Fibroblast of villous mesenchyme (primary cell): Measurements from ENCODE around the gene DNAJC17. TPM values are rescaled to one million over a fixed set of nuclear protein-coding genes. Genes with fewer than 3 reads are reported as not detected.

Experiments
- DNase-seq: peaks from one replicate; pipeline ENCODE4 v3.0.0-alpha.2; 2010; ENCODE audit warnings: low read depth
- H3K4me3 ChIP-seq: 2 replicates; pipeline ENCODE4 v1.5.1; 2011; ENCODE audit warnings: low read depth, mild to moderate bottlenecking, low read length
- CTCF ChIP-seq: IDR thresholded peaks from 2 replicates; pipeline ENCODE4 v1.5.1; 2012; ENCODE audit warnings: low read depth, mild to moderate bottlenecking, low read length; ENCODE audit not compliant: insufficient read depth
- total RNA-seq: library from RNA; depleted of rRNA; stranded (reverse); fragments of >200 nt; gene quantifications from 2 replicates; pipeline ENCODE4 v1.2.3, GENCODE V29; 2012

DNAJC17 gene, protein sequence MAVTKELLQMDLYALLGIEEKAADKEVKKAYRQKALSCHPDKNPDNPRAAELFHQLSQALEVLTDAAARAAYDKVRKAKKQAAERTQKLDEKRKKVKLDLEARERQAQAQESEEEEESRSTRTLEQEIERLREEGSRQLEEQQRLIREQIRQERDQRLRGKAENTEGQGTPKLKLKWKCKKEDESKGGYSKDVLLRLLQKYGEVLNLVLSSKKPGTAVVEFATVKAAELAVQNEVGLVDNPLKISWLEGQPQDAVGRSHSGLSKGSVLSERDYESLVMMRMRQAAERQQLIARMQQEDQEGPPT
- total RNA-seq = 24.5 and 30.7 TPM in 2 replicates

DNA sequence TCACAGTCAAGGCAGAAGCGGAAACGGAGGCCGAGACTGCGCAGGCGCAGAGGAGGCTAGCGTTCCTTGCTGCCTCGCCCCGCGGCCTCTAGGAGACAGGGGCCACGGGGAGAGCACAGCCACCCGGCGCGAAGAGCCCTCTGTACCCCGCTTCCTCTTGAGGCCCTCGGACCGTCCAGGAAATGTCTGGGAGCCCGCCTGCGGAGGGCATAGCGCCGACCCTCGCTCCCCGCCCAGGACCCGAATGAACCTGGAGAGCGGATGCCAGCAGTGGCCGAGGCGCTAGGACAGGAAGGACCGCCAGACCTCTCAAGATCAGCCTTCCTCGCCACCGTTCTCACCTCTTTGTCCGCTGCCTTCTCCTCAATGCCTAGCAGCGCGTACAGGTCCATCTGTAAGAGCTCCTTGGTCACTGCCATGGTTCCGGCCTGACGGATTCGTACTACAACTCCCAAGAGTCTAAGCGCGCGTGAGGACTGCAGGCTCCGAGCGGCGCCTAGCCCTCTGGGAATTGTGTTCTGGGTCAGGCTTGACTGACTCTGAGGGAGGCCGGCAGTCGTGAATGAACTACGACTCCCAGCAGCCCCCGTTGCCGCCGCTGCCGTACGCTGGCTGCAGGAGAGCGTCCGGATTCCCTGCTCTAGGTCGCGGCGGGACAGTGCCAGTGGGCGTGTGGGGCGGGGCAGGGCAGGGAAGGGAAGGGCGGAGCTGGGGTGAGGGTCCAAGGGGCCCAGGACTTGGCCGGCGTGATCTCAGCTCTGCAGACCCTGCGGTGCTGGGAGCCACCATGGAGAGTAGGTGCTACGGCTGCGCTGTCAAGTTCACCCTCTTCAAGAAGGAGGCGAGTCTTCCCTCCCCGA, at the start of gene DNAJC17, which contains the start of gene ZFYVE19:
DNAJC17 (minus strand) TSS at position 446 of the 860 bp plus-strand sequence; CDS start at position 419, 27 bp downstream.
ZFYVE19 (plus strand) TSS at position 62 of the 860 bp plus-strand sequence; CDS start at position 563, 501 bp downstream.
- H3K4me3 ChIP-seq = peak within 1 kb of the TSS; percentile 99
- TF ChIP-seq CTCF = no peak
- peak; percentile 97 for DNase-seq

DNA sequence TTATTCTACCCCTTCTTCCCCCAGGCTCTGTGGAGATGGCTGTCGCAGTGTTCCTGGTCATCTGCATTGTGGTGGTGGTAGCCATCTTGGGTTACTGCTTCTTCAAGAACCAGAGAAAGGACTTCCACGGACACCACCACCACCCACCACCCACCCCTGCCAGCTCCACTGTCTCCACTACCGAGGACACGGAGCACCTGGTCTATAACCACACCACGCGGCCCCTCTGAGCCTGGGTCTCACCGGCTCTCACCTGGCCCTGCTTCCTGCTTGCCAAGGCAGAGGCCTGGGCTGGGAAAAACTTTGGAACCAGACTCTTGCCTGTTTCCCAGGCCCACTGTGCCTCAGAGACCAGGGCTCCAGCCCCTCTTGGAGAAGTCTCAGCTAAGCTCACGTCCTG, 49.5 kb upstream of the DNAJC17 start:
- TF ChIP-seq CTCF = no peak
- no peak for DNase-seq
- no peak overlapping the region for H3K4me3 ChIP-seq

- no peak for DNase-seq
- TF ChIP-seq CTCF = no peak
- no peak overlapping the region for H3K4me3 ChIP-seq
These were observed 48.5 kb upstream of the DNAJC17 start for GRCh38 chr15:40855706-40856234.

DNA sequence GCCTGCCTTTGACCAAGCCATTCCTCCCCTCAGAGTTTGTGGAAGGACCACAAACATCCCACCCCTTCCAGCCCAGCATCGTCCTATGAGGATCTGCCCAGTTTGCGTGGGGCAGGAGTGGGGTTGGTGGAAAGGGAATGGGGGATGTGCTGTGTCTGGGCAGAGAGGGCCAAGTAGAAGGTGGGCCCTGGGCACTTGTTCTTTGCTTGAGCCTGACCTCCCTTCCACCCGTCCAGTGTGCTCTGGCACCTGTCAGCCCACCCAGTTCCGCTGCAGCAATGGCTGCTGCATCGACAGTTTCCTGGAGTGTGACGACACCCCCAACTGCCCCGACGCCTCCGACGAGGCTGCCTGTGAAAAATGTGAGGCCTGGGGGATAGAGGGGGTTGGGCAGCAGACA, 46.9 kb upstream of the DNAJC17 start:
- TF ChIP-seq CTCF = no peak
- H3K4me3 ChIP-seq = no peak overlapping the region
- DNase-seq = no peak

DNA sequence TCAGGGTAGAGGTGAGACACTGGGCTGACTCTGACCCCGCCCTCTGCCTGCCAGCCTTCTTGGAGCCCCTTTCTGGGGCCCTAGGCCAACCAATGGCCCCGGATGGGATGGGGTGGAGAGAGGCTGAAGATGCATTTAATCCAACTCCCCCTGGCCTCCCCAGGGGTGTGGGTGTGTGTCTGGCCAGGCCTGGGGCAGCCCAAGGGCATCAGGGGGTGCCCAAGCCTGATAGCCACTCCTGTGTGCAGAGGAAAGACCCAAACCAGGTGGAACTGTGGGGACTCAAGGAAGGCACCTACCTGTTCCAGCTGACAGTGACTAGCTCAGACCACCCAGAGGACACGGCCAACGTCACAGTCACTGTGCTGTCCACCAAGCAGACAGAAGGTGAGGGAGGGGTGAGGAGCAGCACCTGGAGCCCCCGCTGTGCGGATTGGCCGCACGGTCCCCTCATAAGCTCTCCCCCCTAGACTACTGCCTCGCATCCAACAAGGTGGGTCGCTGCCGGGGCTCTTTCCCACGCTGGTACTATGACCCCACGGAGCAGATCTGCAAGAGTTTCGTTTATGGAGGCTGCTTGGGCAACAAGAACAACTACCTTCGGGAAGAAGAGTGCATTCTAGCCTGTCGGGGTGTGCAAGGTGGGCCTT, 46.1 kb upstream of the DNAJC17 start:
- no peak for DNase-seq
- H3K4me3 ChIP-seq = no peak overlapping the region
- no peak for TF ChIP-seq CTCF

DNA sequence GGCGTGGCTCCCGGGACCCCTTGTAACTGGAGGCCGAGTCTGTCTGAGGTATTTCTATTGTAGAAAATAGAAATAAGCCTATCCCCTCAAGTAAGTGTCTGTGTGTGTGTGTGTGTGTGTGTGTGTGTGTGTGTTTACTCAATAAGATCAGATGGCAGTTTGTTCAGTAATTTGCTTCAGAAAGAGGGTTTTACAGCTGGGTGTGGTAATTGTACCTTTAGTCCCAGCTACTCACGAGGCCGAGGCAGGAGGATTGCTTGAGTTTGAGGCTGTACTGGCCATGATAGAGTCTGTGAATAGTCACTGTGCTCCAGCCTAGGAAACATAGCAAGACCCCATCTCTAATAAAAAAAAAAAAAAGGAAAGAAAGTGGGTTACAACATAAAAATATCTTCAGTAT, 45.3 kb upstream of the DNAJC17 start:
- DNase-seq = no peak
- no peak for TF ChIP-seq CTCF
- no peak overlapping the region for H3K4me3 ChIP-seq
